Ishikawa (cell line): Measurements from ENCODE around the gene ADAMTS15.
A peak's percentile ranks its signal among the peaks of the same experiment; 100 is the strongest.

Experiments
- CEBPB ChIP-seq: IDR thresholded peaks from 2 replicates; pipeline ENCODE4 v1.6.1; 2012
- CREB1 ChIP-seq: IDR thresholded peaks from 2 replicates; pipeline ENCODE4 v1.6.1; 2012; ENCODE audit warnings: low read depth
- EGR1 ChIP-seq: IDR thresholded peaks from 2 replicates; pipeline ENCODE4 v1.6.1; 2012
- EP300 ChIP-seq: IDR thresholded peaks from 2 replicates; pipeline ENCODE4 v1.6.1; 2012; ENCODE audit warnings: borderline replicate concordance
- FOXM1 ChIP-seq: IDR thresholded peaks from 2 replicates; pipeline ENCODE4 v1.6.1; 2012; ENCODE audit warnings: low read depth, borderline replicate concordance
- NFIC ChIP-seq: IDR thresholded peaks from 2 replicates; pipeline ENCODE4 v1.6.1; 2012
- RAD21 ChIP-seq: IDR thresholded peaks from 2 replicates; pipeline ENCODE4 v1.6.1; 2012; ENCODE audit warnings: low read depth
- TAF1 ChIP-seq: IDR thresholded peaks from 2 replicates; pipeline ENCODE4 v1.6.1; 2012; ENCODE audit warnings: low read depth, mild to moderate bottlenecking
- TCF12 ChIP-seq: IDR thresholded peaks from 2 replicates; pipeline ENCODE4 v1.6.1; 2012; ENCODE audit warnings: low read depth
- TEAD4 ChIP-seq: IDR thresholded peaks from 2 replicates; pipeline ENCODE4 v1.6.1; 2012
- YY1 ChIP-seq: IDR thresholded peaks from 2 replicates; pipeline ENCODE4 v1.6.1; 2012; ENCODE audit warnings: low read depth
- ZBTB7A ChIP-seq: IDR thresholded peaks from 2 replicates; pipeline ENCODE4 v1.6.1; 2012; ENCODE audit warnings: low read depth
- TF ChIP-seq, protein P1 (sequence below): IDR thresholded peaks from 2 replicates; pipeline ENCODE4 v1.6.1; 2012
- TF ChIP-seq, protein P2 (sequence below): IDR thresholded peaks from 2 replicates; pipeline ENCODE4 v1.6.1; 2012
- TF ChIP-seq, protein P3 (sequence below): IDR thresholded peaks from 2 replicates; pipeline ENCODE4 v1.6.1; 2012; ENCODE audit warnings: low read depth, mild to moderate bottlenecking

Gene ADAMTS15

DNA sequence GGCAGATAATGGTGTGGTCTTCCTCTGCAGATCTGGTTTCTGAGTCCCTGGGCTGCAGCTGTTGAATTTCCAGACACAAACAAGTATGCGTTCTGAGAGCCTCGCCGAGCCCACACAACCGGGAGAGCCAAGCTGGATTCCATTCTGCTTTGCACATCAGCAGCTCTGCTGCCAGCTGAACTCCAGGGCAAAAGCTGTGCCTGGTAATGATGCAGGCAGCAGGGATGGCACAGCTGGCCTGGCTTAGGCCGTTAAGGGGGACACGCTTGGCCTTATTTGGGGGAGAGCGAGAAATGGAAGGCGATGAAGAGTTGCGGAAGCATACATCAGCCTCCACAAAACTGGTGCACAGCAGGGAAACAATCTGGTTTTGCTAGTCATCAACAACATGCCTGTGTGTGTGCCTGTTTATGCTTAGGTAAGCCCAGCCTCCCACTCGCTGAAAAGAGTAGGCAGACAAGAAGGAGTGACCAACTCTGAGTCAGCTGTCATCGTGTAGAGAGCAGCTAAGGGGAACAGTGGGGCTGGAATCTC is 45.1 kb upstream of the ADAMTS15 start:
- TF ChIP-seq TAF1, result no peak
- TF ChIP-seq, protein P1, sequence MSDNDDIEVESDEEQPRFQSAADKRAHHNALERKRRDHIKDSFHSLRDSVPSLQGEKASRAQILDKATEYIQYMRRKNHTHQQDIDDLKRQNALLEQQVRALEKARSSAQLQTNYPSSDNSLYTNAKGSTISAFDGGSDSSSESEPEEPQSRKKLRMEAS, result peak; percentile 18; the same call in 1 of the 2 replicates
- TF ChIP-seq TEAD4, result peak; percentile 25; the same call in 1 of the 2 replicates
- TF ChIP-seq, protein P2, sequence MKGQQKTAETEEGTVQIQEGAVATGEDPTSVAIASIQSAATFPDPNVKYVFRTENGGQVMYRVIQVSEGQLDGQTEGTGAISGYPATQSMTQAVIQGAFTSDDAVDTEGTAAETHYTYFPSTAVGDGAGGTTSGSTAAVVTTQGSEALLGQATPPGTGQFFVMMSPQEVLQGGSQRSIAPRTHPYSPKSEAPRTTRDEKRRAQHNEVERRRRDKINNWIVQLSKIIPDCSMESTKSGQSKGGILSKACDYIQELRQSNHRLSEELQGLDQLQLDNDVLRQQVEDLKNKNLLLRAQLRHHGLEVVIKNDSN, result no peak
- TF ChIP-seq EGR1, result no peak

DNA sequence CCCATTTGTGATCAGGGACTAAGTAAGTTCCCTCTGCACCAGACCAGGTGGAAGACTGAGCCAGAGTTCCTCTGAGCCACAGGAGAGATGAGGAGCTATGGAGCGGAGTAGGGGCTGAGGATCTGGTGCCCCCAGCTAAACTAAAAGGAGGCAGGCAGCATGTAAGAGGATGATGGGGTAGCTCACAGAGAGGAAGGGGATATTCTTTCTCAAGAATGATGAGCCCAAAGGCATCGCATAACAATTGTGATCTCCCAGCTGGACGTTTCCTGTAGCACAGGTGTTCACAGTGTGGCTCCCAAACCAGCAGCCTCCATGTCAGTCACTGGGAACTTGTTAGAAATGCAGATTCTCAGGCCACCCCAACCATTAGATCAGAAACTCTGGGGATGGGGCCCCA is 44.5 kb upstream of the ADAMTS15 start:
- TF ChIP-seq YY1 (no peak), NFIC (no peak), ZBTB7A (no peak), CREB1 (no peak), RAD21 (no peak), TCF12 (no peak), FOXM1 (no peak), EP300 (no peak), TEAD4 (no peak), TAF1 (no peak), CEBPB (no peak), EGR1 (no peak)
- TF ChIP-seq, protein P1, result no peak
- TF ChIP-seq, protein P2, result no peak
- TF ChIP-seq, protein P3, sequence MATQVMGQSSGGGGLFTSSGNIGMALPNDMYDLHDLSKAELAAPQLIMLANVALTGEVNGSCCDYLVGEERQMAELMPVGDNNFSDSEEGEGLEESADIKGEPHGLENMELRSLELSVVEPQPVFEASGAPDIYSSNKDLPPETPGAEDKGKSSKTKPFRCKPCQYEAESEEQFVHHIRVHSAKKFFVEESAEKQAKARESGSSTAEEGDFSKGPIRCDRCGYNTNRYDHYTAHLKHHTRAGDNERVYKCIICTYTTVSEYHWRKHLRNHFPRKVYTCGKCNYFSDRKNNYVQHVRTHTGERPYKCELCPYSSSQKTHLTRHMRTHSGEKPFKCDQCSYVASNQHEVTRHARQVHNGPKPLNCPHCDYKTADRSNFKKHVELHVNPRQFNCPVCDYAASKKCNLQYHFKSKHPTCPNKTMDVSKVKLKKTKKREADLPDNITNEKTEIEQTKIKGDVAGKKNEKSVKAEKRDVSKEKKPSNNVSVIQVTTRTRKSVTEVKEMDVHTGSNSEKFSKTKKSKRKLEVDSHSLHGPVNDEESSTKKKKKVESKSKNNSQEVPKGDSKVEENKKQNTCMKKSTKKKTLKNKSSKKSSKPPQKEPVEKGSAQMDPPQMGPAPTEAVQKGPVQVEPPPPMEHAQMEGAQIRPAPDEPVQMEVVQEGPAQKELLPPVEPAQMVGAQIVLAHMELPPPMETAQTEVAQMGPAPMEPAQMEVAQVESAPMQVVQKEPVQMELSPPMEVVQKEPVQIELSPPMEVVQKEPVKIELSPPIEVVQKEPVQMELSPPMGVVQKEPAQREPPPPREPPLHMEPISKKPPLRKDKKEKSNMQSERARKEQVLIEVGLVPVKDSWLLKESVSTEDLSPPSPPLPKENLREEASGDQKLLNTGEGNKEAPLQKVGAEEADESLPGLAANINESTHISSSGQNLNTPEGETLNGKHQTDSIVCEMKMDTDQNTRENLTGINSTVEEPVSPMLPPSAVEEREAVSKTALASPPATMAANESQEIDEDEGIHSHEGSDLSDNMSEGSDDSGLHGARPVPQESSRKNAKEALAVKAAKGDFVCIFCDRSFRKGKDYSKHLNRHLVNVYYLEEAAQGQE, result no peak

DNA sequence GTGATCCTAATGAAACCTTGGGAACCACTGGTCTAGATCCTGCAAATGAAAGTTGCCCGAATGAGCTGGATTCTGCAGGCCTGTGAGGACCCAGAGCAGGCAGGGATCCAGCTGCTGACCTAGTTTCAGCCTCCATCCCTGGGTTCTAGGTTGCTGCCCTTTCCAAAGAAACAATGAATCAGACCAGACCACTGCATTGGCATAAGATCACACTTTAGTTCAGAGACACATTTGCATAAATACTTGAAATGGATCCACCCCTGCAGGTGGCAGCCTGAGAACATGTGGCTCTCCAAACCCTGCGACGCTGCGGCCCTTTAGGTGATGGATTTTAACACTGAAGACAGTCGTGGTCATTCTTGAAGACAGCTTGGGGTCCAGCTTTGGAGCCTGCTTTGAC is 43.7 kb upstream of the ADAMTS15 start:
- TF ChIP-seq, protein P1, result no peak
- TF ChIP-seq FOXM1 (no peak), EP300 (no peak), CEBPB (no peak), RAD21 (no peak), YY1 (no peak)
- TF ChIP-seq, protein P2, result no peak

DNA sequence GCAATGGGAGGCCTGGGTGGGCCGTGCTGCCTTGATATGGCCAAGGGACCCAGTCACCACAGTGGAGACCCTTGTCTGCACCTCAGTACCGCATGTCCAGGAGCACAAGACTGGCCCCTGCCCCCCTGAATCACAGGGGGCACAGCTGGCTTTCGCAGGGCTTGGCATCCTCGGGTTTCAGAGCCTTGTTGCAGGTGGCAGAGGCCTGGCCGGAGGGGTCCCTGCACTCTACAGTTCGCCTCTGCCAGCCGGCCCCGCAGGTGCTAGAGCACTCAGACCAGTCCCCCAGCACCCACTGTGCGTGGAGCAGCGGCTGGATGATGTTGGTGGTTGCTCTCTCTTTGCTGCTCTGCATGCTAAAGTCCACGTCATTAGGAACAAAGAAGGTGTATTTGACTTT is 43.0 kb upstream of the ADAMTS15 start:
- TF ChIP-seq, protein P3, result no peak
- TF ChIP-seq TAF1, result no peak
- TF ChIP-seq RAD21, result no peak
- no peak for TF ChIP-seq YY1
- TF ChIP-seq TEAD4, result no peak
- TF ChIP-seq, protein P2, result no peak
- no peak for TF ChIP-seq CREB1

DNA sequence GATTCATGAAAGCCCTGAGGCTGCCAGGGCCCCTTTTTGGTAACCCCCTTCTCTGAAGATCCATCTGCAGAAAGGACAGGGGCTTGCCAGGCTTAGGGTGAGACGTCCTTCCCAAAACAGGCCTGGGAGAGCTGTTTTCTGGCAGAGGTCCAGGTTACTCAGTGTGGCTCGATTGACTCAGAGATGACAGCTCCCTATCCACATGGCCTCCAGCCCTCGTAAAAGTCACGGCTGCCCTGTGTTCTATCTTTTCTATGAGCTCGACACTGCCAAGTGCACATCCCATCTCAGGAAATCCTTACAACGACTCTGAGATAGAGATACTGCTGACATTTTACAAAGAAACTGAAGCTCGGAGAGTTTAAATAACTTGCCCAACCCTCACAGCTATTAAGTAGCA is 40.5 kb upstream of the ADAMTS15 start:
- TF ChIP-seq CREB1 (no peak), NFIC (0 out of 2 replicates have a peak, but pooled peaks have one; percentile 18)

DNA sequence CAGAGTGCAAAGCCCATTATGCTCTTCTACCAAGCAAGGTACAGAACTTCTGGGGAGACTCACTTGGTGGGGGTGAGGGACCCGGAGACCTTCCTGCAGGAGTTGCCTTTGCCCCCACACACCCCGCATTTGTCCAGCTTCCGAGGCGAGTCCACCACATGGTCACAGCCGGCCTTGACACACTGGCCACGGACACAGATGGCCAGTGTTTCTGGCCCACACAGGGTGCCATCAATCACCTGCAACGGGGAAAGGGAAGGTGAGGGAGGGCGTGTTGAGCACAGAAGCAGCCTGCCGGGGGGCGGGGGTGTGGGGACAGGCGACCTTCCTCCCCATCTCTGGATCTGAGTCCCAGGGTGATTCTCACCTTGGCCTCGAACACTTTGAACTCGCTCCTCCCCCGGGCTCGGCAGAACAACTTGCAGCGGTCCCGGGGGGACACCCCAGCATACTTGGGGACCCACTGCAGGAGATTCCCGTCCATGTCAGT is 40.0 kb upstream of the ADAMTS15 start:
- TF ChIP-seq, protein P1, result no peak
- TF ChIP-seq CEBPB, result no peak
- TF ChIP-seq TCF12, result no peak
- no peak for TF ChIP-seq TEAD4
- TF ChIP-seq, protein P2, result no peak
- TF ChIP-seq TAF1, result no peak
- TF ChIP-seq EP300, result no peak
- TF ChIP-seq FOXM1, result no peak
- TF ChIP-seq RAD21, result no peak
